Measurements from ENCODE around the gene ZNF92. TPM values are rescaled to one million over a fixed set of nuclear protein-coding genes. Genes with fewer than 3 reads are reported as not detected.

The ZNF92 gene
- total and polyA plus RNA-seq, 2 of the 13 experiments (the other 11 are each of a cell fraction or from before 2014, with no cell fraction given) = 4.0 to 13.2 TPM

GRCh38 chr7:65373608-65374351 is at the start of gene ZNF92 (continued):
- TF ChIP-seq ZNF281 (CRISPR knock-in tag; IDR thresholded peaks at IDR 0.05; ENCODE audit: borderline replicate concordance) (peak; percentile 9; the same call in 1 of the 2 replicates), EHMT2 (IDR thresholded peaks at IDR 0.05; ENCODE audit: borderline replicate concordance, low read depth, low read length) (no peak), KMT2B (CRISPR knock-in tag; IDR thresholded peaks at IDR 0.05) (peak; percentile 54), ZNF883 (CRISPR knock-in tag; IDR thresholded peaks at IDR 0.05; ENCODE audit: not compliant biosample characterization) (peak; percentile 68), ZNF574 (CRISPR knock-in tag; IDR thresholded peaks at IDR 0.05) (peak; percentile 83), IRF2 (CRISPR knock-in tag; IDR thresholded peaks at IDR 0.05) (no peak), PLSCR1 (CRISPR knock-in tag; IDR thresholded peaks at IDR 0.05; ENCODE audit: borderline replicate concordance) (no peak), RBM39 (IDR thresholded peaks at IDR 0.05; ENCODE audit: low read depth, low read length, poor library complexity, severe bottlenecking) (peak; percentile 65), TBL1XR1 (IDR thresholded peaks at IDR 0.05; ENCODE audit: borderline replicate concordance, low read length, partially characterized antibody) (no peak), CREBL2 (CRISPR knock-in tag; IDR thresholded peaks at IDR 0.05; ENCODE audit: borderline replicate concordance) (no peak), SMYD3 (CRISPR knock-in tag; IDR thresholded peaks at IDR 0.05) (no peak), ZNF432 (CRISPR knock-in tag; IDR thresholded peaks at IDR 0.05; ENCODE audit: borderline replicate concordance) (no peak), RCOR2 (CRISPR knock-in tag; IDR thresholded peaks at IDR 0.05) (no peak), ARNT (IDR thresholded peaks at IDR 0.05) (no peak), ZNF10 (CRISPR knock-in tag; IDR thresholded peaks at IDR 0.05; ENCODE audit: borderline replicate concordance, low read depth) (no peak), ZNF205 (CRISPR knock-in tag; IDR thresholded peaks at IDR 0.05) (peak; percentile 27; the same call in 1 of the 2 replicates), ZFP91 (CRISPR knock-in tag; IDR thresholded peaks at IDR 0.05; ENCODE audit: borderline replicate concordance) (peak; percentile 85; the same call in 1 of the 2 replicates), MTA3 (CRISPR knock-in tag; IDR thresholded peaks at IDR 0.05) (no peak), MIXL1 (CRISPR knock-in tag; IDR thresholded peaks at IDR 0.05) (no peak), FOXM1 (CRISPR knock-in tag; IDR thresholded peaks at IDR 0.05) (no peak), RFX5 (IDR thresholded peaks at IDR 0.05; ENCODE audit: low read depth, low read length) (no peak), YY1 (IDR thresholded peaks at IDR 0.05; ENCODE audit: insufficient read depth, insufficient replicate concordance, low read depth, low read length) (peak; percentile 85)
